GM19025 (cell line): ENCODE results near the gene ACP2.

Experiments
- ATAC-seq: cut with Tn5 transposase; IDR thresholded peaks from one replicate; pipeline ENCODE4 v1.9.1; 2021; ENCODE audit warnings: mild to moderate bottlenecking, low read depth, moderate library complexity; ENCODE audit not compliant: unreplicated experiment

Gene ACP2

DNA sequence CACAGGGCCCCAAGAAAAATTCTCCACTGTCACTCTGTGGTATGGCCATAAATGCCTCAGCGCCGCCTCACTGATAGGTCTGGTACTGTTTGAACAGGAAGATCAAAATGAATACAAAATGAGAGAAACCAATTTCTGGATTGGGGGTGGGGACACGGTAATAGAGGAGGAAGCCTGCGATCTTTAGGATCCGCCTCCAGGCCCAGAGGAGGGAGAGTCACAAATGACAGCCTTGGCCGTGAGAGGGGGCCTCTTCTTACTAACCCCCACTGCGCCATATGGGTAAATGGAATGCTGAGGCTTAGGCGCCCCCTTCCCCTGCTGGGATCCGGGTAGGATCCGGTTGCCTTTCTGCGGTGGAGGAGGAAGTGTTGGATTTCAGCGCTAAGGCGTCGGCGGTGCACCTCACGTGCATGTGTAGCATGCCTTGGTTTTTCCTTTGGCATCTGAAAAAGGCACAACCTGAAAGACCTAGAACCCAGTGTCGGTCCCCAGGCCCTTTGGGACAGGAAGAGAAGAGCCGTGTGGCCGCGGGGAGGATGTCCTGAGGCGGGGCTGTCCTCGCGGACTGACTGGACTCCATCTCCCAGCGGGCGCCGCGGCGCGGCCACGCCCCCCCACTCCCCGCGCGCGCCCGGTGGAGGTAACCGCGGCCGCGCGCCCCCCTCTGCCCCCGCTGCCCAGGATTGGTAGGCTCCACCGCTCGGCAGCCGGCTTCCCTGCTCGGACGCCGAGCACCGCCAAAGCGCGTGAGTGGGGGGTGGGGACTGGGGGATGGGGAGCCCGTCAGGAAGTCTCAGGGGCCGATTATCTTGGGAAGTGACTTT lies 20.6 kb upstream of the ACP2 start:
- peak; percentile 41 for ATAC-seq

DNA sequence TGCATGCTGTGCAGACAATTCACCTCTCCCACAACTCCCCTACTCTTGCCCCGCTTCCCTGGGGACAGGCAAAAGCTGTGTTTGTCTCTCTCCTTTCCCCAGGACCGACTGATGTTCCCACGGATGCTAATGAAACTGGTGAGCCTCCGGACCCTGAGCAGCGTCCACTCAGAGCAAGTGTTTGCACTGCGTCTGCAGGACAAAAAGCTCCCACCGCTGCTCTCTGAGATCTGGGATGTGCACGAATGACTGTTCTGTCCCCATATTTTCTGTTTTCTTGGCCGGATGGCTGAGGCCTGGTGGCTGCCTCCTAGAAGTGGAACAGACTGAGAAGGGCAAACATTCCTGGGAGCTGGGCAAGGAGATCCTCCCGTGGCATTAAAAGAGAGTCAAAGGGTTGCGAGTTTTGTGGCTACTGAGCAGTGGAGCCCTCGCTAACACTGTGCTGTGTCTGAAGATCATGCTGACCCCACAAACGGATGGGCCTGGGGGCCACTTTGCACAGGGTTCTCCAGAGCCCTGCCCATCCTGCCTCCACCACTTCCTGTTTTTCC lies 19.9 kb upstream of the ACP2 start:
- no peak for ATAC-seq

DNA sequence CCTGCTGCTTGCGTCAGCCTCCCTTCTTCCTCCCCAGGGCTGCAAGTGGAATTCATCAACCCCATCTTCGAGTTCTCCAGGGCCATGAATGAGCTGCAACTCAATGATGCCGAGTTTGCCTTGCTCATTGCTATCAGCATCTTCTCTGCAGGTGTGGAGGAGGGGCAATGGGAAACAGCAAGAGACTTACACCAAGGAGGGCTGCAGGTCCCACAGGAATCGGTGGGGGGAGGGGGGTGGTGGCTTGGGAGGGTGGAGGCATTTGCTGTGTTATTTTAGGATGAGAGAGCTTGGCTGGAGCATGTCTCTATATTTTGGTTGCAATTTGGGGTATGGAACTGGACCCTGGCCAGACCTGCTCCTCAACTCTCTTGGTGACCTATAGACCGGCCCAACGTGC lies 19.3 kb upstream of the ACP2 start:
- ATAC-seq: no peak

DNA sequence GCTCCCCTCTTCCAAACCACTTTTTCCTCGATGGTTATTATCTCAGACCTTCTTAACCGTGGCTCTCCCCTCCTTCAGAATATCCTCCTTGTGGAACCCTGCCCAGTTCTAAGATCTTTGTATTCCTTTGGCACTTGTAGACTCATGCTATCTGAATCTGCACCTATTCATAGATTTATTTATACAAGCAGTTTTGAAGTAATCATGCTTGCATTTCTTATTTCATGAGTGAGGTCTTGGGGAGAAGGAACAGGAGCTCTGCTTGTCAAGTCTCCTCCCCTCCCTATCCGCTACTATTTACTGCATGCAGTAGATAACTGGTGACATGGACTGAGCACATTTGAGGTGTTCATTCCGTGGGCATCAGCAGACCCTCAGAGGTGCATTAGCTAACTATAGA lies 15.9 kb upstream of the ACP2 start:
- no peak for ATAC-seq

DNA sequence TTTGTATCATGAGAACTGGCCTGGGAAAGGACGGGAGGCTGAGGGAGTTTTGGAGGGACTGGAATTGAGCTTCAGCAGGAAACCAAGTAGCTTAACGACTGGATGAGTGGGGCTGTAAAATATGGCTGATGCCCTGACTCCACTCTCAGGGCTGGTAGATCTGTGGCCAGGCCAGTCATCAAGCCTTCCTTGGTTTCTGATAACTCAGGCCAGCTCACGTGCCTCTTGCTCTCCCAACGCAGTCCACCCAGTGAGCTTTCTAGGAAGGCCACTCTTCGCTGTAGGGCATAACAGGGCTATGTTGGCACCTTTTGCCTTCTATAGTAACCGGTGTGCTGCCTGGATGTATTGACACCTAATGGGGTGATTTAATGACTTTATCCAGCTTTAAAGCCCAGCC lies 15.5 kb upstream of the ACP2 start:
- no peak for ATAC-seq

DNA sequence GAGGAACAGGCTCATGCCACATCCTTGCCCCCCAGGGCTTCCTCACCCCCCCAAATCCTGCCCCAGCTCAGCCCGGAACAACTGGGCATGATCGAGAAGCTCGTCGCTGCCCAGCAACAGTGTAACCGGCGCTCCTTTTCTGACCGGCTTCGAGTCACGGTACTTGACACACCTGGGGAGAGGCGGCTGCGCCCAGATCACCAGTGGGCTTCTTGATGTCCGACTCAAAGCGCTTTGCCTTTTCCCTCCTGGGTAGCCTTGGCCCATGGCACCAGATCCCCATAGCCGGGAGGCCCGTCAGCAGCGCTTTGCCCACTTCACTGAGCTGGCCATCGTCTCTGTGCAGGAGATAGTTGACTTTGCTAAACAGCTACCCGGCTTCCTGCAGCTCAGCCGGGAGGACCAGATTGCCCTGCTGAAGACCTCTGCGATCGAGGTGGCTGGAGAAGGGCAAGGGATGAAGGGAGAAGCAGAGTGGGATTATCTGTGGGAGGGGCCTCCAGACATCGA lies 12.7 kb upstream of the ACP2 start:
- no peak for ATAC-seq

DNA sequence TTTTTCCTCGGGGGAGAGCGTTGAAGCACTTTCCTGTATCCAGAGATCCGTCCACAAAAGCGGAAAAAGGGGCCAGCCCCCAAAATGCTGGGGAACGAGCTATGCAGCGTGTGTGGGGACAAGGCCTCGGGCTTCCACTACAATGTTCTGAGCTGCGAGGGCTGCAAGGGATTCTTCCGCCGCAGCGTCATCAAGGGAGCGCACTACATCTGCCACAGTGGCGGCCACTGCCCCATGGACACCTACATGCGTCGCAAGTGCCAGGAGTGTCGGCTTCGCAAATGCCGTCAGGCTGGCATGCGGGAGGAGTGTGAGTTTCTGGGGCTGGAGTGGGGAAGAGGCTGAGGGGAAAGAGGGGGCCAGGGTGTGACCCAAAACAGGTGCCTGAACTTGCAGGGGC lies 11.8 kb upstream of the ACP2 start:
- ATAC-seq: no peak

DNA sequence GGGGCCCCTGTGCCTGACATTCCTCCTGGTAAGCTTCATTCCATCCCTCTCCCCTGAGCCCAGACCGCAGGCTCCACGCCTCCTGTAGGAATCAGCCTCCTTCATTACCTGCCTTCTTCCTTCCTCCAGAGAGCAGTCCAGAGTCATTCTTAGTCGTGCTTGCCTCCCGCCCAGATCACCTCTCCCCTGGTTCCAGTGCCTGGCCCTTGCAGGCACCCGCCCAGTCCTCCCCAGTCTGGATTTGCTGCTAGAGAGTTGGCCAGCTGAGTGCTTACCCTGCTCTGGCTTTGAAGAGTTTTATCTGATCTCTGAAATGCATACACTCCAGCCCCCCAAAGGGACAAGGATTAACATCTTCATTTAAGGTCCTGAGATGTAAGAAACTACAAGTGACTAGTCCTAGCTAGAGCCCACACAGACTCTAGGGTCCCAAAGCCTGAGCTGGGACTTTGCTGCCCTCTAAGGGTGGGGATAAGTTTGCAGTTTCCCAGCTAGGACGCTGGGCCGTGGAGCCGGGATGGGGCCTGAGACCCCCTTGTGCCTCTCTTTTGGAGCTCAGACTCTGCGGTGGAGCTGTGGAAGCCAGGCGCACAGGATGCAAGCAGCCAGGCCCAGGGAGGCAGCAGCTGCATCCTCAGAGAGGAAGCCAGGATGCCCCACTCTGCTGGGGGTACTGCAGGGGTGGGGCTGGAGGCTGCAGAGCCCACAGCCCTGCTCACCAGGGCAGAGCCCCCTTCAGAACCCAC lies 10.8 kb upstream of the ACP2 start:
- ATAC-seq: no peak

DNA sequence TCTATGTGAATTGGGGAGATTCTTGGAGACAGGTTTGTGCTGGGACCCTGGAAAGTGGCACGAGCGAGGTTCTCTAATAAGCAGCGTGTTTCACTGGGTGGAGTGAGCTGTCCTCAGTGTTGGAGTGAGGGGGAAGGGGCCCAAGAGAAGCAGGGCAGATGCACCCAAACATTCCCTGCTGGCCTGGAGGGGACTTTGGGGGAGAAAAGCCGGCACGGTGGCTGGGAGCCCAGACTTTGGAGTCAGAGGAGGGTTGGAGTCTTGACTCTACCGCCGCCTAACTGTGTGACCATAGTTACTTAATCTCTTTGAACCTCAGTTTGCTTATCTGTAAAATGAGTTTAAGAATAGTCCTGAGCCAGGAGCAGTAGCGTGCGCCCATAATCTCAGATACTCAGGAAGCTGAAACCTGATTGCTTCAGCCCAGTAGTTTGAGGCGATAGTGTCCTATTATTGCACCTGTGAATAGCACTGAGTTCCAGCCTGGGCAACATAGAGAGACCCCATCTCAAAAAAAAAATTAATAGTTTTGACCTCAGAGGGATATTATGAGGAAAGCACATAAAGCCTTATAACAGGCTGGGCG lies 9.8 kb upstream of the ACP2 start:
- no peak for ATAC-seq

DNA sequence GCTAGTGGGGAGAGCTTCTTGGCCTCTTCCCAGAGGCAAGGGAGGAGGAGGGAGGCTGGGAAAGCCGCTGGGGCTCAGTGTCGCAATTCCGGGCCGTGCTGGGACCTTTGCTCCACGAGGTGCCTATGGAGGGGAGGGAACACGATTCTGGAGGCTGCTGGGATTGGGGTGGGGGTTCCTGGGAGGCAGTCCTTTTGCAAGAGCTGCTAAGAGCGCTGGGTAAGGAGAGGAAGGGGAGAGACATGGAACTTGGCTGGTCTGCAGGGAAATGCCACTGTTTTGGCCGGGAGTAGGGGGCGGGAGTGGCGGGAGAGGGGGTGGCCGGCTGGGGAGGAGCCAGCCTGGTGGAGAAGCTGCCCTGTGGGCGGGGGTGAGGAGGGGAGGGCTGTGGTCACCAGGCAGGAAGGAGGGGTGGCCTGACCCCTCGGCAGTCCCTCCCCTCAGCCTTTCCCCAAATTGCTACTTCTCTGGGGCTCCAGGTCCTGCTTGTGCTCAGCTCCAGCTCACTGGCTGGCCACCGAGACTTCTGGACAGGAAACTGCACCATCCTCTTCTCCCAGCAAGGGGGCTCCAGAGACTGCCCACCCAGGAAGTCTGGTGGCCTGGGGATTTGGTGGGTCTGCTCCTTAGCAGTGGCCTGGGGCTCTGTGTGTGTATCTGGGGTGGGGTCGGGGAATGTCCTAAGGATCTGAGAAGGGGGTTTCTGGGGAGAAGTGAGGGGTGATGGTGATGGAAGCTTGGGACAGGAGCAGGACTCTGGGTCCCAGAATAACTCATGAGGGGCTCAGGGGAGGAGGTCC lies 9.1 kb upstream of the ACP2 start, which contains the start of gene NR1H3:
TSS of gene NR1H3 (plus strand) at position 480 of the 800 bp plus-strand sequence. CDS start 1,221 bp downstream, outside the sequence.
- no peak for ATAC-seq

DNA sequence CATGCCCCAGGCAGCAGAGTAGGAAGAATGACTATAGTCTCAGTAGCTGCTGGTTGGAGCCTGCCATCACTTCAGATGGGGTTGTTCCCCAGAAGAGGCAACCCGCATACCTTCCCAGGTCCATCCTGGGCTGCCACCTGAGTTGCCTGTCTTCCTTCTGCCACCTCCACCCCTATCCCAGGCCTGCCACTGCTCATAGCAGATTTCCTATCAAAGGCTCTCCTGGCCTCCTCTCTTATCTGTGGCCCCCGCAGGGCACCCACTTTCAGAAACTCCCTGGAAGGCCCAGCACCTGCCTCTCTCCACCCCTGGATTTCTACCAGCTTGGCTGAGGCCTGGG lies 8.5 kb upstream of the ACP2 start:
- no peak for ATAC-seq

DNA sequence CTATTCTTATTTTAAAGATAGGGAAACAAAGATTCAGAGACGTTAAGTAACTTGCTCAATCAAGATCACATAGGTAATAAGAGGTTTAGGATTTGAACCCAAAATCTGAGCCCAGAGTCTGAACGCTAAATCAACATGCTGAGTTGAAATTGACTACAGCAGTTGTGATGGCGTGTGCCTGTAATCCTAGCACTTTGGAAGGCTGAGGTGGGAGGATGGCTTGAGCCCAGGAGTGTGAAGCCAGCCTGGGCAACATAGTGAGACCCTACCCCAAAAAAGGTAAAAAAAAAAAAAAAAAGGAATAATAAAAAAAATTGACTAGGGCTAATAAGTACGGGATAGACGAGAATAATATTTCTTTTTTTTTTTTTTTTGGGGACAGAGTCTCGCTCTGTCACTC lies 7.8 kb upstream of the ACP2 start:
- ATAC-seq: no peak

DNA sequence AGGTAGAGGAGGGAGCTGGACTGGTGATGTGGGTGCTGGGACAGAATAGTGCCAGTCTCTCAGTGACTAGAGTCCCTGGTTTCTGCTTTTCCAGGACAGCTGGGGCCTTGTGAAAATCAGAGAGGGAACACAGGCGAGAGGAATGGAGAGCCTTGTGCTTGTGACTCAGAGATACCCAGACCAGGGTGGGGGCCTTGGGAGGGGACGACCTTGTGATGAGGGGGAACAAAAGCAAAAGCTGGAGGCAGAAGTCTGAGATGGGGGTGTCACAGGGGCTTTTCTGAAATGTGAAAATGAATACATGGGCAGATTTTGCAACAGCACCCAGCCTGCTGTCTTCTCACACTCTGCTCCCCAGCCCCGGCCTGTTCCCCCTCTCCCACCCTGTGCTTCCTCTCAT lies 5.8 kb upstream of the ACP2 start:
- no peak for ATAC-seq

DNA sequence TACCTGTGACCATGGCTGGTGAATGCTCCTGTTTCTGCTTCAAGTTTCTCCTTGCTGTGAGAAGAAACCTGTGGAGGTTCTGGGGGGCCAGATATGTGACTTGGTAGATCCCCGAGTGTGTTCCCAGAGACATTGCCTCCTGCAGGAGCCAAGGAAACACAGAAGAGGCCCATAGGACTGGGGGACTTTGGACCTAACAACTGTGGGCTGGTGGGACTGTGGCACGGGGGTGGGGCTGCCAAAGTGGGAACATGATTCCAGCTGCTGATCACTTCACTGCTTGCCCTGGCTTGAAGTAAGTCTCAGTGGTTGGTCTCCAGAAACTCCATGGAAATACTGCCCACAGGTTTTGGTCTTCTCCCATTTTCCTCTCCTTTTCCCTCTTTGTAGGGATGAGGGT lies 5.0 kb upstream of the ACP2 start:
- no peak for ATAC-seq

DNA sequence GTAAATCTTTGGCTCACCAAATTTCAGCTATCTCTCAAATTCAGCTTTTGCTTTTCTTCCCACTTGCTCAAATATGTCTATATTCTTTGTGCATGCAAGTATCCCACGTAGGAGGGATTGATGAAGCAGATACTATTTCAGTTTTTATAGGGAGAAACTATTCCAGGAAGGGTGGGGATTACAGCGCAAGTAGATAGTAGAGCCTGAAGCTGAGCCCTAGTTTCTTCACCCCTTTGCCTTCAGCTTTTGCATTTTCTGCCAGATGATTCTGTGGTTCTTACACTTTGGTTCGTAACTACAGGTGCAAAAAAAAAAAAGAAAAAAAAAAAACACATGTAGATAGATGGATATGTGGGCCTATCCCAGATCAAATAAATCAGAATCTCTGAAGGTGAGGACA lies 3.1 kb upstream of the ACP2 start:
- no peak for ATAC-seq

DNA sequence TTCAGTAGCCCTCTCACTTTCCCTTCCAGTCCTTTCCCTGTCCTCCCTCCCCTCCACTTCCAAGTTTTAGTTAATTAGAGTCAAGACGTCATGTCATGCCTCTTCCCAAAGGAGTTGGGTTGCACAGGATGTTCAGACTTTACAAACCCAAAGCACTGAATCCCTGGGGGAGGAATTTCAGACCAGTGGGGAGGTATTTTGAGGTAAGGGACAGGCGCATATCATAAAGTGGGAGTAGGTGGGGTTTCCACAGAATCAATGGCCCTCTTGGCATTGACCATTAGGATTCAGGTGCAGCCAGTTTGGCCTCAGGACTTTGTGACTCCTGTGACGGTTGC lies 733 bp upstream of the ACP2 start:
- ATAC-seq: no peak

DNA sequence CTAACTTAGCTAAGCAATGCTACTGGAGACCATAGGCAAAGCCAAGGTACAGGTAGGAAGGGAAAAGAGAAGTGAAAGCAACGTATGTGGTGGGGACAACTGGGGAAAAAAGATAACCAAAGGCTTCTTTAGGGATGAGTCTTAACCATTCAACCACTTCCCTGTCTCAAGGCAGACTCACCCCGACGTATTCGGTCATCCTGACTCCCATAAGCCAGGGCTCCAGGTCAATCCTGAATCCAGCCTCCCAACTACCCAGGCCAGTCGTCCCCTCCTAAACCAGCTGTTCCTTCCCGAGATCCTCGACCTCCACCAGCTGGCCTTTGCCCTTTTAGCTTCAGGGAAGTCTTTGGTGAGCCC lies 330 bp downstream of the ACP2 start:
- peak; percentile 24 for ATAC-seq

DNA sequence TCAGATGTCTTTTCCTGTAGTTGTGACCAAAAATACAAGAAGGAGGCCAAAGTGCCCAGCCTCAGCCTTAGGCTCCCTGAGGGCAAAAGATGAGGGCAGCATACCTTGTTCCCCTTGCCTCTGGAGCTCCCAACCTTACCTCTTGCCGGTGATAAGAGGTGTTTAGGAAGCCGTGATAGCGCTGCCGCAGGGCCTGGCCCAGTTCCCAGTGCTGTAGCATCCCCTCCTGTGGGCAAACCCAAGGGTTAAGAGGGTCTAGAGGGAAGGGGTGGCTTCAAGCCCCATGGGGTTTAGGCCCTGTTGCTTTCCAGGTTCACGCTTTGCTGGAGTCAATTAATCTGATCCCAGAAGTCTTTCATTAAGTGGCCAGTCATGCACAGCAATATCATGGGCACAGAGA lies 1.1 kb downstream of the ACP2 start:
- ATAC-seq: no peak

DNA sequence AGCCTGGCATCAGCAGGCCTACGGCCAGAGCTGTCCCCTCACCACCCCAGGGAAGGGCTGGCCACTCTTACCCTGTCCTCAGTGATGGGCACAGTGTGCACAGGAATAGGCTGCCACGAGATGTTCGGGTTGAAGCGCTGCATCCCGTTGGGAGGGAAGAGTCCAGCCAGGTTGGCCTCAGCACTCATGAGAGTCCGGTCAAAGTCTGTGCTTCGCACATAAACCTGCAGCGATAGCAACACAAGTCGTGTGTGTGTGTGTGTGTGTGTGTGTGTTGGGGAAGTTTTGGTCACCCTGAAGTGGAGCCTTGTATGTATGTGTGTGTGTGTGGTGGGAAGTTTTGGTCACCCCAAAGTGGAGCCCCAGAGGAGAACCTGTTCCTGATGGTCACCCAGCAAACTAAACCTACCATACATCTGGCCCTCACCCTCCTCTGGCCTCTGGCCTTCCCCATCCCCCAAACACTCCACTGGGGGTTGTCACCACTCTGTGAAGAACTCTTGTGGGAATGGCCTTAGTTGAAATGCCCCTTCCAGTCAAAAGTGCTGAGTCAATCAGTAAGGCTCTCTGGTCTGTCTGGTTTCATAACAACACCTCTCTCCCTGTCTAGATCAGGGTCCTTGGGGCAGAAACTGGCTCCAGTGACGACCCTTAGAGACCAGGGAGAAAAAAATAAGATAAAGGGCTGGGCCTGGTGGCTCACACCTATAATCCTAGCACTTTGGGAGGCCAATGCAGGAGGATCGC lies 2.8 kb downstream of the ACP2 start:
- no peak for ATAC-seq
